Psoas muscle (tissue), 8 donors: ENCODE measurements around the gene KLHL30. TPM values are rescaled to one million over a fixed set of nuclear protein-coding genes. Genes with fewer than 3 reads are reported as not detected.

Experiments
- ATAC-seq, 4 donors: fragments of 200-7000 bp; cut with Tn5 transposase; one replicate each; pipeline ENCODE4 v1.9.1; 2020; ENCODE audit warnings: moderate library complexity in 3 of 4, mild to moderate bottlenecking in 2 of 4
- DNase-seq, 2 donors: peaks; one replicate each; pipeline ENCODE4 v3.0.0-alpha.2; 2020
- H3K27ac ChIP-seq: fragments of 200-600 bp; one replicate; pipeline ENCODE4 v1.8.0; 2022
- H3K27me3 ChIP-seq, 3 donors: fragments of 200-600 bp in 1 of 3; one replicate each; pipeline versions ENCODE4 v1.6.1 to v1.8.0; 2013 to 2022; ENCODE audit warnings: low read length in 2 of 3, mild to moderate bottlenecking in 2 of 3, moderate library complexity in 1 of 3; ENCODE audit not compliant: insufficient read depth in 3 of 3
- H3K36me3 ChIP-seq, 2 donors: fragments of 200-600 bp in 1 of 2; one replicate each; pipeline versions ENCODE4 v1.6.1 to v1.8.0; 2013 to 2022; ENCODE audit warnings: low read depth in 1 of 2, mild to moderate bottlenecking in 1 of 2, moderate library complexity in 1 of 2; ENCODE audit not compliant: insufficient read depth in 1 of 2
- H3K4me1 ChIP-seq: fragments of 200-600 bp; one replicate; pipeline ENCODE4 v1.8.0; 2022
- H3K4me3 ChIP-seq: fragments of 200-600 bp; one replicate; pipeline ENCODE4 v1.8.0; 2022; ENCODE audit warnings: mild to moderate bottlenecking
- H3K9me3 ChIP-seq: fragments of 200-600 bp; one replicate; pipeline ENCODE4 v1.8.0; 2022
- CTCF ChIP-seq: fragments of 200-600 bp; IDR thresholded peaks from one replicate; pipeline ENCODE4 v1.8.0; 2022; ENCODE audit warnings: antibody characterized with exemption
- WGBS, 3 donors: extraction: QIAGEN DNeasy Blood & Tissue Kit; methylation state at CpG; one replicate each; pipeline versions ENCODE4 v1.1.6 to v1.1.7; 2013; 5-methylcytosine and 5-hydroxymethylcytosine counted together
- intact Hi-C, 2 donors: fragments of 100-400 bp; cut with DNase I; formaldehyde crosslinking; loops; one replicate each; pipeline versions ENCODE4 v1.11.0 to v1.14.2; 2022
- long read RNA-seq, 2 donors: library from polyadenylated mRNA; unstranded; transcript quantifications; one replicate each; pipeline ENCODE4 v2.0.0, GENCODE V29; 2021
- polyA plus RNA-seq, 3 donors: library from polyadenylated mRNA; stranded (reverse); fragments of 200-250 nt; gene quantifications; one replicate each; pipeline ENCODE4 v1.2.3, GENCODE V29; 2013
- total RNA-seq, 4 donors: library from RNA; stranded (reverse); fragmentation: NEBNext Ultra II Directional in 2 of 4; extraction: Animal tissue kit (Norgen Biotek cat#: 25700) in 2 of 4; gene quantifications; one replicate each; pipeline versions ENCODE4 v1.2.1 to v1.2.4, GENCODE V29; 2021 to 2023
- donor health status: healthy with polysubstance abuse.
- donor health status: DM: no; HTN: no; CAD: no; lungs with moderate emphysema.
- donor health status: Bipolar disorder and iron deficiency.
- donor health status: healthy.
- donor health status: DM: yes; HTN: yes; CAD: no.
- donor health status: DM: no; HTN: no; CAD: no.
- donor health status: DM: no; HTN: no; CAD: no.
- donor health status: DM: yes; HTN: yes; CAD: no.

KLHL30 gene
- 100 to 1,000 TPM in 3 of 4 donors, 10 to 100 TPM in 1; 82.1 to 175 (median 153) TPM for total RNA-seq
- polyA plus RNA-seq = 100 to 1,000 TPM in 1 of 3 donors, 10 to 100 TPM in 2; 67.7 to 121 (median 91.7) TPM
- long read RNA-seq, donor 1, partial matches to known transcripts = 5 of 46 reads
- long read RNA-seq, donor 1, other reads (novel, unspliced or antisense) = 39 of 46 reads
- long read RNA-seq, donor 2, transcript KLHL30-201 (8 exons, 3,726 nt) = major isoform, 37 of 192 reads
- long read RNA-seq, donor 2, partial matches to known transcripts = 65 of 192 reads
- long read RNA-seq, donor 2, other reads (novel, unspliced or antisense) = 90 of 192 reads

DNA sequence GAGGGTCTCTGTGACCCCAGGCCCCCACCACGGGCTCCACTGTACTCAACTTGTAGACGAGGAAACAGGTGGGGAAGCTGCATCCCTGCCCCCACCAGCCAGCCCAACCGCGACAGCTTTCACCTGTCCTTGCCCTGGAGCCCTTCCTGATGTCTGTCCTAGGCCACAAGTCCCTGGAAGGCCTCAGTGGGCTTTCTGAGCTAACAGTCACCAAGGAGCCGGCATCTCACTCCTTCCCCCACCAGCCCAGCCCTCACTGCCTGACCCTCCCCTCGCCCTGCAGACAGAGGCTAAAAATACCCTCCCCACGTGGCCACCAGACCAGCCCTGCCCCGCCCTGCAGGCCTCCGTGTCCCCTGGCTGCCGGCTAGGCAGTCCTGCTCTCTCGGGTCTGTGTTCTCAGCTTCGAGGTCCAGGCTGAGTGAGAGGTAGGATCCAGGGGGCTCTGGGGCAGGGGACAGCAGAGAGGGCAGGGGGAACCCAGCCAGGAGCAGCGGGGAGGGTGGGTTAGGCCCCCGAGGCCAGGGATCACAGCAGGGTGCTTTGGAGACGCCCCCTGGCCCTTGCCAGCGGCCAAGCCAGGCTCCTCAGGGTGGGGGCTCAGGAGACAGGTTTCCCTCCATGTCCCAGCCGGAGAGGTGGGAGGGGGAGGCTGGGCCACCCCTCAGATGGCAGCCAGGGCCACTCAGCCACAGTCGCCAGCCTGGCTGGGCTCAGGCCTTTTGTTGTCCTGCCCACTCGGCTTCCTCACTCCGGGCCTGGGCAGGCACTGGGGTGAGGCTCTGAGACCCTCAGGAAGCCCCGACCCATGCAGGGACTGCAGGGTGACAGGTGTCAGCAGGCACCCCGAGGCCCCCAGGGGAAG, at the start of gene KLHL30:
Gene KLHL30, plus strand, starts transcription at position 338 of the 865 bp plus-strand sequence. CDS start 2,087 bp downstream, outside the sequence.
- DNase-seq = peak; percentile 82 to 93
- Histone ChIP-seq H3K27me3 (no peaks in the 10 kb centered on the region), H3K9me3 (no peaks in the 10 kb centered on the region), H3K4me3 (peak within 1 kb of the TSS; percentile 83), H3K4me1 (peaks cover 56% of the 10 kb centered on the region), H3K27ac (peak within 1 kb of the TSS; percentile 99), H3K36me3 (peaks cover 0 to 33% of the 10 kb centered on the region in 2 donors)
- intact Hi-C loops = loop anchor here (5.0 to 10.0 kb wide), 3 partner anchors 171 to 274 kb away; partner anchors contain the start of gene UBE2F (in 2 of the 2)
- 20 to 23% (median 23%) methylated on average over 18 to 22 of the region's 22 CpGs for WGBS, 3 donors
- ATAC-seq = peak; percentile 72 to 77 (median 73)
- TF ChIP-seq CTCF = no peak

DNA sequence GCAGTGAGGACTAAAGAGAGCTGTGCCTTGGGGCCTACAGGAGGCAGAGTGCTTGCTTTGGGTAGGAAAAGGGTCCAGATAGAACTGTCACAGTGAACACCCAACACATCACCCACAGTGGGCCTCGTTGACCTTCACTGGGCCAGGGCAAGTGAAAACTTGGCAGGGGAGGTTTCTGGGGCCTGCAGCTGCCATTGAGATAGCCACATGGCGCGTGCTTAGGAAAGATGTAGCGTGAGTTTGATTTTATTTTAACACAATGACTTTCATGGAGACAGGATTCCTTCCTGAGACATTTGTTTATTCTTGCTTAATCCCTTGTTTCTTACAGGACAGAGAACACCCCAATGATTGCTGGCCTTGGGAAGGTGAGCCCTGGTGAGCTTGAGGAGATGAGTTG, 47.6 kb upstream of the KLHL30 start:
- DNase-seq (no peak), ATAC-seq (no peak)
- H3K9me3 ChIP-seq = no peaks in the 10 kb centered on the region
- no peaks in the 10 kb centered on the region for H3K4me1 ChIP-seq
- intact Hi-C loops = no loop called here
- H3K4me3 ChIP-seq = no peak overlapping the region
- H3K27ac ChIP-seq = no peak overlapping the region
- H3K27me3 ChIP-seq = no peaks in the 10 kb centered on the region
- no peak for TF ChIP-seq CTCF
- H3K36me3 ChIP-seq = no peaks in the 10 kb centered on the region
- WGBS, 3 donors = 90 to 94% (median 93%) methylated on average over 4 of the region's 4 CpGs

DNA sequence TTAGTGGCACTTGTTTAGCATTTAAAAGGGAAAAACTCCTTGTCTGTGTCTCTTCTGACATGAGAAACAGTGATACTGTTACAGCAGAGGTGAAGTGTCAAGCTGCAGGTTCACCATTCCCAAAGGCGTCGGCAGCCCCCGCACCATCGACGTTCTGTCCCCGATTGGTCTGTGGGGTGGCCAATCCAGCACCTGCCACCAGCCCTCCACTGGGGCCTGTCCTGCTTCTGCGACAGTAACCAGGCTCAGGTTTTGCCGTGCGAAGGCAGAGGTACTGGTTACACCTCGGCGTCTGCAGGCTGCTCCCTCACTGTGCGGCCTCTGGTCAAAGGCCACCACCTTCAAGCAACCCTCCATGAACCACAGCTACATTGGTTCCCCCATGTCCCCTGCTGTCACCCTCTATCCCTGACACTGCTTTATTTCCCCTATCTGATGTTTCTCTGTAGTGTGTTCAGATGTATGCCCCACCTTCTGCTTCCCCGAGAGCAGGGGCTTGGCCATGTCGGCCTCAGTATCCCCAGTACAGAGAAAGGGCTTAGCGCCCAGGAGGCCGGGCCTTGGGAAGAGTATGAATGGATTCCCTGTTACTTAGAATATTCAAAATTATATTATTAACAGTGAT, 46.9 kb upstream of the KLHL30 start:
- WGBS, 3 donors = 91 to 95% (median 92%) methylated on average over 16 of the region's 16 CpGs
- Histone ChIP-seq H3K27me3 (no peaks in the 10 kb centered on the region), H3K36me3 (no peaks in the 10 kb centered on the region), H3K4me1 (no peaks in the 10 kb centered on the region), H3K4me3 (no peak overlapping the region), H3K27ac (no peak overlapping the region), H3K9me3 (no peaks in the 10 kb centered on the region)
- DNase-seq (no peak), ATAC-seq (no peak)
- intact Hi-C loops = no loop called here
- TF ChIP-seq CTCF = no peak

DNA sequence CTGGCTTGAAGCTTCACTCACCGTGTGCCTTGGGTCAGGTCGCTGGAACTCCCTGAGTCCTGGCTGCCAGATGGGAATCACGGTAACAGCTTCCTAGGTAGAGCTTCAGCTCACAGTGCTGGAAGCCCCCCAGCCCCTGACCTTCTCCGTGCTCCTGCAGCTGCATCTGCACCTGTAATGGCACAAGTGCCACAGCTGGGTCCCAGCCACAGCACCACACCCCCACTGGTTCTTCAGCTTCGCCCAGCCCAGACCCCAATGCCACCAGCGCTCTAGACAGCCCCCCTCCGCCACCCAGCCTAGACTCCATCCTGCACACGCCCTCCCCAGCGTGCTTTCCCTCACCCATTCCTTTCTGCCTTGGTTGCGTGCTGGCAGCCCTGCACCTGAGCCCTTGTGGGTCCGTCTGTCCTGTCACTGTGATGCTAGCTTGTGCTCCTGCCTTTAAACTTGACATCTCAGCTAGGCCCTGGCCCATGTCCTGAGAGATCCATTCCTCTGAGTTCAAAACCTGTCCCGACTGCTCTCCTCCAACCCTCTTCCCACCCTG, 45.9 kb upstream of the KLHL30 start:
- no peaks in the 10 kb centered on the region for H3K27me3 ChIP-seq
- H3K36me3 ChIP-seq = no peaks in the 10 kb centered on the region
- H3K4me1 ChIP-seq = no peaks in the 10 kb centered on the region
- no peak overlapping the region for H3K4me3 ChIP-seq
- intact Hi-C loops = no loop called here
- no peak for TF ChIP-seq CTCF
- ATAC-seq (no peak), DNase-seq (peak in 1 of 2 donors; percentile 24)
- no peaks in the 10 kb centered on the region for H3K9me3 ChIP-seq
- H3K27ac ChIP-seq = no peak overlapping the region
- WGBS, 3 donors = 91 to 97% (median 94%) methylated on average over 12 of the region's 12 CpGs
